PFSK-1 (cell line): ENCODE data around the gene CARD10.

Source experiments
- FOXP2 ChIP-seq: optimal IDR thresholded peaks from 2 replicates; pipeline ENCODE3; 2011; ENCODE audit warnings: borderline replicate concordance, control low read depth, inconsistent platforms; ENCODE audit not compliant: insufficient read depth; ENCODE audit errors: extremely low read length, extremely low read depth
- POLR2AphosphoS5 ChIP-seq: IDR thresholded peaks from 2 replicates; pipeline ENCODE4 v1.6.1; 2012; ENCODE audit warnings: low read depth, mild to moderate bottlenecking, control low read depth, low read length, moderate library complexity
- SIN3A ChIP-seq: IDR thresholded peaks from 2 replicates; pipeline ENCODE4 v1.6.1; 2012; ENCODE audit warnings: mild to moderate bottlenecking, low read length, moderate library complexity, borderline replicate concordance; ENCODE audit not compliant: insufficient read depth
- TAF1 ChIP-seq: IDR thresholded peaks from 2 replicates; pipeline ENCODE4 v1.6.1; 2012; ENCODE audit warnings: low read length, control low read depth, borderline replicate concordance; ENCODE audit not compliant: insufficient read depth
- TF ChIP-seq, protein P1 (sequence below), 2 experiments: IDR thresholded peaks; 2 replicates each; pipeline versions ENCODE4 v1.6.1 to v1.8.0; 2011 to 2012; ENCODE audit warnings: low read depth in 2 of 2, low read length in 2 of 2, control low read depth in 1 of 2, inconsistent platforms in 1 of 2, mild to moderate bottlenecking in 1 of 2, moderate library complexity in 1 of 2; ENCODE audit not compliant: insufficient read depth in 1 of 2

CARD10 gene

DNA sequence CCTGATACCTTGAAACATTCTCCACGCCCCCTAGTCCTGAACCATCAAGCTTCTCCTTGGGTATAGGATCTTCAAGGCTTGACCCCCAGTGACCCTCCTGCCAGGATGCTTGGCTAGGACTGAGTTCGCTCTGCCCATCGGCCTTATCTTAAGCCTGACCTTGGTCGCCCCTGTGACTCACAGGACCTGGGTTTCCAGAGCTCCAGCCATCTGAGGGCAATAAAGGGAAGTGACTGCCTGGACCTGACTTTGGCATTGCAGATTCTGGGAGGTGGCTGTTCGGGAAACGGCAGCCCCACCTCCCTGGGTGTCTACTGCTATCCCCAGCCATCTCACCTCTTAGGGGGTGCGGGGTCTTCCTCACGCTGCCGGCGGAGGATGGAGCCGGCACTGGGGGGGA lies 15.4 kb downstream of the CARD10 start:
- TF ChIP-seq POLR2AphosphoS5 (no peak), SIN3A (no peak), TAF1 (no peak), FOXP2 (no peak)
- TF ChIP-seq, protein P1, sequence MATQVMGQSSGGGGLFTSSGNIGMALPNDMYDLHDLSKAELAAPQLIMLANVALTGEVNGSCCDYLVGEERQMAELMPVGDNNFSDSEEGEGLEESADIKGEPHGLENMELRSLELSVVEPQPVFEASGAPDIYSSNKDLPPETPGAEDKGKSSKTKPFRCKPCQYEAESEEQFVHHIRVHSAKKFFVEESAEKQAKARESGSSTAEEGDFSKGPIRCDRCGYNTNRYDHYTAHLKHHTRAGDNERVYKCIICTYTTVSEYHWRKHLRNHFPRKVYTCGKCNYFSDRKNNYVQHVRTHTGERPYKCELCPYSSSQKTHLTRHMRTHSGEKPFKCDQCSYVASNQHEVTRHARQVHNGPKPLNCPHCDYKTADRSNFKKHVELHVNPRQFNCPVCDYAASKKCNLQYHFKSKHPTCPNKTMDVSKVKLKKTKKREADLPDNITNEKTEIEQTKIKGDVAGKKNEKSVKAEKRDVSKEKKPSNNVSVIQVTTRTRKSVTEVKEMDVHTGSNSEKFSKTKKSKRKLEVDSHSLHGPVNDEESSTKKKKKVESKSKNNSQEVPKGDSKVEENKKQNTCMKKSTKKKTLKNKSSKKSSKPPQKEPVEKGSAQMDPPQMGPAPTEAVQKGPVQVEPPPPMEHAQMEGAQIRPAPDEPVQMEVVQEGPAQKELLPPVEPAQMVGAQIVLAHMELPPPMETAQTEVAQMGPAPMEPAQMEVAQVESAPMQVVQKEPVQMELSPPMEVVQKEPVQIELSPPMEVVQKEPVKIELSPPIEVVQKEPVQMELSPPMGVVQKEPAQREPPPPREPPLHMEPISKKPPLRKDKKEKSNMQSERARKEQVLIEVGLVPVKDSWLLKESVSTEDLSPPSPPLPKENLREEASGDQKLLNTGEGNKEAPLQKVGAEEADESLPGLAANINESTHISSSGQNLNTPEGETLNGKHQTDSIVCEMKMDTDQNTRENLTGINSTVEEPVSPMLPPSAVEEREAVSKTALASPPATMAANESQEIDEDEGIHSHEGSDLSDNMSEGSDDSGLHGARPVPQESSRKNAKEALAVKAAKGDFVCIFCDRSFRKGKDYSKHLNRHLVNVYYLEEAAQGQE (IDR thresholded peaks at IDR 0.05; ENCODE audit: insufficient read depth in 1 of 2, low read depth in 2 of 2, low read length in 2 of 2): no peak

DNA sequence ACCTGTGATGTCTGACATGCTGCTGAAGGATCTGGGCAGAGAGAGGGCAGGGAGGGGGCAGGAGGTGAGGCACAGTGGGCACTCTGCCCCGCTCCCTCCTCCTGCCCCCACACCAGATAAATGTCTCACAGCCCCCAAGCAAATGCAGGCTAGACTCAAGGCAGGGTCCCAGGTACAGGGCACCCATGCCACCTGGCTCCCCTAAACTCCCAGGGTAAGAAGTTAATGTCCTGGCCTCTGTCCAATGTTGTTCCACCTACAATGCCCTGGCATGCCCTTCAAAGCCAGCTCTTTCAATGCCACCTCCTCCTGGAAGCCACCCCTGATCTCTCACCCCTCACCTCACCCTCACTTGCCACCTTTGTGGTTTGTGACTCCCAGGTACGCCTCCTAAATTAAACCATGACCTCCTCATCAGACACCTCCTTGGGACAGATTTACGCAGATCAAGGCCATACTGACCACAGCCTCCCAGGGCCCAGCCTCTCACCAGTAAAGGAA lies 16.0 kb downstream of the CARD10 start:
- no peak for TF ChIP-seq POLR2AphosphoS5
- TF ChIP-seq, protein P1 (IDR thresholded peaks at IDR 0.05; ENCODE audit: insufficient read depth in 1 of 2, low read depth in 2 of 2, low read length in 2 of 2): no peak

DNA sequence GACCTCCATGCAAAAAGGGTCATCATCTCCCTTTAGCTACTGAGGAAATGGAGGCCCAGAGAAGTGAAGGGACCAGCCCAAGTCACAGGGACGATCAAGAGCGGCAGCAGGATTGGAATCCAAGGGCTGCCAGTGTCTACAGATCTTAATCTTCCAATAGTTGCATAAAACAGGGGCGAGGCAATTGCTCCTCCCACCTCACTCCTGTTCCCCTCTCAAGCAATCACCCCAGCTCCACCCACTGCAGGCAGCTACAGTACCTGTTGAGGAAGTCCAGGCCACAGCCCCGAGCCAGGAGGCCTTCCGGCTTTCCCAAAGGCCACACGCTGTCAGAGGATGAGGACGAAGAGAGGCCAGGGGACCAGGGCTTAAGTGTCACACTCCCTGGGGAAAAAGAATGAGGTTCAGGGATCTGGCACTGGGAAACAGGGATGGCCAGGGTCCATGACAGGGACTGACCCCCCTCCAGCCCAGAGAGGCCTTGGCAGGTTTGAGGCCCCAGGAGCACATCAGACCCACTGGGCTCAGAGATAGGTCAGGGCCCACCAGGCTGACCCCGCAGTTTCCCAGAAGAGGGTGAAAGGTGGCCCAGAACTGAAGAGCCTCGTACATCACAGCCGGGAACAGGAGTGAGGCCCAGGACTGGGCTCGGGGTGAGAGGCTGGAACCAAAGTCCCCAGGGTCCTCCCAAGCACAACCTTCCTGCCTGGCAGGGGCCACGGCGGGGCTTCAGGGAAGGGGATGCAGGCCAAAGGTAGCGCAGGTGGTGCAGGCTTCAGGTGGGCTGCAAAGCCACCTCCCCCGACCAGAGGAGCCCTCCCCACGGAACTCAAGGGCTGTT lies 16.7 kb downstream of the CARD10 start:
- TF ChIP-seq POLR2AphosphoS5 (no peak), FOXP2 (no peak), SIN3A (no peak), TAF1 (no peak)
- TF ChIP-seq, protein P1 (IDR thresholded peaks at IDR 0.05; ENCODE audit: insufficient read depth in 1 of 2, low read depth in 2 of 2, low read length in 2 of 2): no peak

DNA sequence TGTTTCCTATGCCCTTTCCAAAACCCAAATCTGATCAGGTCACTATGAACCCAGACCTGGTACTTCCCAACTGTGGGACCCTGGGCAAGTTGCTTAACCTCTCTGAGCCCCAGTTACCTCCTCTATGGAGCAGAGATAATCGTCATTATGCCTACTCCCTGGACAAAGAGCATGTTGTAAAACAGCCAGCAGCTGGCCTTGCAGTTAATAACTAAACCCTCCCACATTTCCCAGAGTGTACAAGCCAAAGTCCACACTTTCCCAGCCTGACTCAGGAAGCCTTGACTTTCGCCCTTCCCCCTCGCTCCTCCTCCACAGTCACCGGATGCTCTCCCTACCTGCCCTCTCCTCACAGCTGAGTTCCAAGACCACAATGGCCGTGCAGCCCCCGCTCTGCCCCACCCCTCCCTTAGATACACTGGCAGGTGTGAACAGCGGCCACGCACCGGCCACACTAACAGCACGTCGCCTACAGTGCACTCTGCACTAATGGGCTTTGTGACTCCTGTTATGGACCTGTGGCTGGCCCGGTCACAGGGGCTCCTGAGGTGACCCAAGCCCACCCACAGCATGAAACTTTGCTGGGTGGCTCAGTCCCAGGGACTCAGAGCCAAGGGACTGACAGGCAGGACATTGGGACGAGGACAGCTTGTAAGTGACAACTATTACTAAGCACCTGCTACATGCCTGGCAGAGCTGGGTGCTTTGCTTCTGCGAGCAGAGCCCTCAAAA lies 17.4 kb downstream of the CARD10 start:
- TF ChIP-seq SIN3A (peak; percentile 94; the same call in 1 of the 2 replicates), TAF1 (no peak), FOXP2 (peak; percentile 63), POLR2AphosphoS5 (no peak)
- TF ChIP-seq, protein P1 (IDR thresholded peaks at IDR 0.05; ENCODE audit: insufficient read depth in 1 of 2, low read depth in 2 of 2, low read length in 2 of 2): peak in 1 of 2 experiments; percentile 63; a peak in 2 of 4 replicates
